GM19452 (cell line): ENCODE measurements around the gene SRL.
"Not testable (repeated sequence)": the region's sequence is repeated elsewhere in the genome, so short reads cannot be mapped to it uniquely, and the experiment has no call there.

Experiments
- ATAC-seq: cut with Tn5 transposase; IDR thresholded peaks from one replicate; pipeline ENCODE4 v1.9.1; 2021; ENCODE audit not compliant: unreplicated experiment

Gene SRL

GRCh38 chr16:4227040-4227332 lies 14.9 kb downstream of the SRL start:
- no peak for ATAC-seq

- ATAC-seq, result no peak
These were observed 15.4 kb downstream of the SRL start for GRCh38 chr16:4226251-4227039.

GRCh38 chr16:4225075-4225474 lies 16.8 kb downstream of the SRL start:
- no peak for ATAC-seq

- no peak for ATAC-seq
These were observed 21.5 kb downstream of the SRL start for GRCh38 chr16:4220358-4220757.

GRCh38 chr16:4218202-4218601 lies 23.7 kb downstream of the SRL start:
- no peak for ATAC-seq

- ATAC-seq, result no peak
These were observed 24.4 kb downstream of the SRL start for GRCh38 chr16:4217204-4218131.

- ATAC-seq, result no peak
These were observed 25.3 kb downstream of the SRL start for GRCh38 chr16:4216596-4216995.

GRCh38 chr16:4215106-4215505 lies 26.8 kb downstream of the SRL start:
- no peak for ATAC-seq

- ATAC-seq, result no peak
These were observed 27.7 kb downstream of the SRL start for GRCh38 chr16:4214215-4214621.

- no peak for ATAC-seq
These were observed 28.1 kb downstream of the SRL start for GRCh38 chr16:4213737-4214136.

- ATAC-seq, result no peak
These were observed 29.0 kb downstream of the SRL start for GRCh38 chr16:4212934-4213296.

- no peak for ATAC-seq
These were observed 29.5 kb downstream of the SRL start for GRCh38 chr16:4212211-4212933.

GRCh38 chr16:4211445-4212210 lies 30.3 kb downstream of the SRL start:
- ATAC-seq, result not testable (repeated sequence)

- ATAC-seq, result no peak
These were observed 32.2 kb downstream of the SRL start for GRCh38 chr16:4209666-4210065.

- no peak for ATAC-seq
These were observed 33.5 kb downstream of the SRL start for GRCh38 chr16:4208341-4208751.

- no peak for ATAC-seq
These were observed 34.1 kb downstream of the SRL start for GRCh38 chr16:4207683-4208340.

- no peak for ATAC-seq
These were observed 34.7 kb downstream of the SRL start for GRCh38 chr16:4207229-4207628.

GRCh38 chr16:4206680-4207079 lies 35.2 kb downstream of the SRL start:
- ATAC-seq, result no peak

- ATAC-seq, result no peak
These were observed 35.9 kb downstream of the SRL start for GRCh38 chr16:4205971-4206370.

- no peak for ATAC-seq
These were observed 37.4 kb downstream of the SRL start for GRCh38 chr16:4204521-4204920.
